Astrocyte (in vitro differentiated cells and primary cell): Measurements from ENCODE around the gene FOXA2. TPM values are rescaled to one million over a fixed set of nuclear protein-coding genes. Genes with fewer than 3 reads are reported as not detected.
A peak's percentile ranks its signal among the peaks of the same experiment; 100 is the strongest.

ENCODE experiments used
- DNase-seq: peaks from one replicate; pipeline ENCODE4 v3.0.0-alpha.2; 2010; ENCODE audit warnings: low read depth
- FAIRE-seq: peaks from 2 replicates; lab custom pipeline; 2011; peaks lifted over from hg19 to GRCh38; lab: Jason Lieb, UNC
- H2AFZ ChIP-seq: 2 replicates; pipeline ENCODE4 v1.6.0; 2012; ENCODE audit warnings: low read depth, low read length, inconsistent platforms
- H3K27ac ChIP-seq: 2 replicates; pipeline ENCODE4 v1.5.1; 2011; ENCODE audit warnings: low read depth, low read length, inconsistent platforms
- H3K27me3 ChIP-seq: 2 replicates; pipeline ENCODE4 v1.6.0; 2011; ENCODE audit warnings: low read length, inconsistent platforms; ENCODE audit not compliant: insufficient read depth
- H3K36me3 ChIP-seq: 2 replicates; pipeline ENCODE4 v1.5.1; 2011; ENCODE audit warnings: low read length, inconsistent platforms; ENCODE audit not compliant: insufficient read depth
- H3K4me1 ChIP-seq: 2 replicates; pipeline ENCODE4 v1.5.1; 2011; ENCODE audit warnings: low read length, inconsistent platforms; ENCODE audit not compliant: insufficient read depth
- H3K4me2 ChIP-seq: 2 replicates; pipeline ENCODE4 v1.6.0; 2012; ENCODE audit warnings: low read length, inconsistent platforms
- H3K4me3 ChIP-seq: 2 replicates; pipeline ENCODE4 v1.5.1; 2011; ENCODE audit warnings: low read depth, mild to moderate bottlenecking, low read length, inconsistent platforms; ENCODE audit not compliant: insufficient read depth
- H3K79me2 ChIP-seq: 2 replicates; pipeline ENCODE4 v1.6.0; 2012; ENCODE audit warnings: mild to moderate bottlenecking, low read length, inconsistent platforms; ENCODE audit not compliant: insufficient read depth
- H3K9ac ChIP-seq: 2 replicates; pipeline ENCODE4 v1.6.0; 2012; ENCODE audit warnings: mild to moderate bottlenecking, low read length, inconsistent platforms
- H3K9me3 ChIP-seq: 2 replicates; pipeline ENCODE4 v1.5.1; 2012; ENCODE audit warnings: low read depth, mild to moderate bottlenecking, low read length, inconsistent platforms; ENCODE audit not compliant: insufficient read depth
- H4K20me1 ChIP-seq: 2 replicates; pipeline ENCODE4 v1.6.0; 2012; ENCODE audit warnings: low read length, inconsistent platforms; ENCODE audit not compliant: insufficient read depth
- H3K27ac Mint-ChIP-seq: one replicate; pipeline ENCODE4 v1.8.0; 2021; ENCODE audit warnings: mild to moderate bottlenecking, mixed read lengths; ENCODE audit not compliant: unreplicated experiment
- H3K27me3 Mint-ChIP-seq: one replicate; pipeline ENCODE4 v1.8.0; 2021; ENCODE audit warnings: low read depth, mixed read lengths; ENCODE audit not compliant: unreplicated experiment
- H3K36me3 Mint-ChIP-seq: one replicate; pipeline ENCODE4 v1.8.0; 2021; ENCODE audit warnings: low read depth, mixed read lengths; ENCODE audit not compliant: unreplicated experiment
- H3K4me1 Mint-ChIP-seq: one replicate; pipeline ENCODE4 v1.8.0; 2021; ENCODE audit warnings: low read depth, mixed read lengths; ENCODE audit not compliant: unreplicated experiment
- H3K4me3 Mint-ChIP-seq: one replicate; pipeline ENCODE4 v1.8.0; 2021; ENCODE audit warnings: mild to moderate bottlenecking, moderate library complexity, mixed read lengths; ENCODE audit not compliant: unreplicated experiment
- H3K9me3 Mint-ChIP-seq: one replicate; pipeline ENCODE4 v1.8.0; 2021; ENCODE audit warnings: mild to moderate bottlenecking, mixed read lengths; ENCODE audit not compliant: unreplicated experiment
- EZH2 ChIP-seq: IDR thresholded peaks from 2 replicates; pipeline ENCODE4 v1.6.1; 2012; ENCODE audit warnings: mild to moderate bottlenecking, low read length, inconsistent platforms; ENCODE audit not compliant: insufficient read depth
- total RNA-seq: library from RNA; stranded (reverse); gene quantifications from 2 replicates; pipeline ENCODE4 v1.2.1, GENCODE V29; 2021
- TF ChIP-seq, protein P1 (sequence below): IDR thresholded peaks from 2 replicates; pipeline ENCODE4 v1.5.1; 2011; ENCODE audit warnings: low read depth, mild to moderate bottlenecking, inconsistent platforms, low read length, moderate library complexity; ENCODE audit not compliant: insufficient read depth

FOXA2 gene
- total RNA-seq, 1 donor from 2014 or later: not detected

DNA sequence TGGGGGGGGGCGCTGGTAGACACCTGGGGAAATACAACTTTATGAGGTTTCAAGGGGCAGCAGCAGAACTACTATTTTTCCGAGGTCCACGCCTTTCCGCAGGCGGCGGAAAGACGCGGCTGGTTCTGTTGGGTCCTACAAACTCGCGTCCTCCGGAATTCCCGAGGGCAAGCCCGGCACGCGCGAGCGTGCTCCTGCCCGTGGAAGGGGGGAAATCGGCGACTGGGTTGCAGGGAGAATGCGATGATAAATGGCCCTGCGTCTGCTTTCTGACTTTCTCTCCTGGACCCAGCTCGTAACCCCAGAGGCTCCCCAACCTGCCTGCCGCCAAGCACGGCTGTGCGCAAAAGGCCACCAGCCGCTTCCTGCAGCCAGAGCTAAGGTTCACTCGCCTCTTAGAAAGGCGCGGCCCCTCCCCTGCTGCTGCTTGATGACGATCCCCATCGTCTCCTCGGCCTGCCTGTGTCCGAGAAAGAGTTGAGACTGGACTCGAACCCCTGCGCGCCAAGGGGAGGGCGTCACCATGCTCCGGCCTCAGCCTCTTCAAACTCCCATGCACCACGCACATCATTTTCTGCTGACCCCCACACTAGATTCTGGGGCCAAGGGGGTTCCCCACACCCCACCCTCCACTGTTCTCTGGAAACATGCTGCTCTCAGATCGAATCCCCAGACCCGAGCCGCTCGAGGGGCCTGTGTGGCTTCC lies 6.7 kb downstream of the FOXA2 start:
- H3K4me2 ChIP-seq: no peak overlapping the region
- Mint-ChIP-seq H3K36me3 (peaks cover 2% of the 10 kb centered on the region), H3K27me3 (peaks cover 89% of the 10 kb centered on the region), H3K27ac (peak overlapping the region; percentile 89), H3K4me3 (no peak overlapping the region), H3K9me3 (peaks cover 27% of the 10 kb centered on the region), H3K4me1 (peaks cover 1% of the 10 kb centered on the region)
- no peaks in the 10 kb centered on the region for H3K9me3 ChIP-seq
- no peak overlapping the region for H3K4me3 ChIP-seq
- no peaks in the 10 kb centered on the region for H3K4me1 ChIP-seq
- no peak for TF ChIP-seq EZH2
- TF ChIP-seq, protein P1, sequence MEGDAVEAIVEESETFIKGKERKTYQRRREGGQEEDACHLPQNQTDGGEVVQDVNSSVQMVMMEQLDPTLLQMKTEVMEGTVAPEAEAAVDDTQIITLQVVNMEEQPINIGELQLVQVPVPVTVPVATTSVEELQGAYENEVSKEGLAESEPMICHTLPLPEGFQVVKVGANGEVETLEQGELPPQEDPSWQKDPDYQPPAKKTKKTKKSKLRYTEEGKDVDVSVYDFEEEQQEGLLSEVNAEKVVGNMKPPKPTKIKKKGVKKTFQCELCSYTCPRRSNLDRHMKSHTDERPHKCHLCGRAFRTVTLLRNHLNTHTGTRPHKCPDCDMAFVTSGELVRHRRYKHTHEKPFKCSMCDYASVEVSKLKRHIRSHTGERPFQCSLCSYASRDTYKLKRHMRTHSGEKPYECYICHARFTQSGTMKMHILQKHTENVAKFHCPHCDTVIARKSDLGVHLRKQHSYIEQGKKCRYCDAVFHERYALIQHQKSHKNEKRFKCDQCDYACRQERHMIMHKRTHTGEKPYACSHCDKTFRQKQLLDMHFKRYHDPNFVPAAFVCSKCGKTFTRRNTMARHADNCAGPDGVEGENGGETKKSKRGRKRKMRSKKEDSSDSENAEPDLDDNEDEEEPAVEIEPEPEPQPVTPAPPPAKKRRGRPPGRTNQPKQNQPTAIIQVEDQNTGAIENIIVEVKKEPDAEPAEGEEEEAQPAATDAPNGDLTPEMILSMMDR: no peak
- H3K36me3 ChIP-seq: no peaks in the 10 kb centered on the region
- FAIRE-seq (no peak), DNase-seq (no peak)
- H2AFZ ChIP-seq: no peak overlapping the region
- no peak overlapping the region for H3K27ac ChIP-seq
- no peak overlapping the region for H3K9ac ChIP-seq
- H3K27me3 ChIP-seq: peaks cover 64% of the 10 kb centered on the region
- H4K20me1 ChIP-seq: no peaks in the 10 kb centered on the region
- no peaks in the 10 kb centered on the region for H3K79me2 ChIP-seq

DNA sequence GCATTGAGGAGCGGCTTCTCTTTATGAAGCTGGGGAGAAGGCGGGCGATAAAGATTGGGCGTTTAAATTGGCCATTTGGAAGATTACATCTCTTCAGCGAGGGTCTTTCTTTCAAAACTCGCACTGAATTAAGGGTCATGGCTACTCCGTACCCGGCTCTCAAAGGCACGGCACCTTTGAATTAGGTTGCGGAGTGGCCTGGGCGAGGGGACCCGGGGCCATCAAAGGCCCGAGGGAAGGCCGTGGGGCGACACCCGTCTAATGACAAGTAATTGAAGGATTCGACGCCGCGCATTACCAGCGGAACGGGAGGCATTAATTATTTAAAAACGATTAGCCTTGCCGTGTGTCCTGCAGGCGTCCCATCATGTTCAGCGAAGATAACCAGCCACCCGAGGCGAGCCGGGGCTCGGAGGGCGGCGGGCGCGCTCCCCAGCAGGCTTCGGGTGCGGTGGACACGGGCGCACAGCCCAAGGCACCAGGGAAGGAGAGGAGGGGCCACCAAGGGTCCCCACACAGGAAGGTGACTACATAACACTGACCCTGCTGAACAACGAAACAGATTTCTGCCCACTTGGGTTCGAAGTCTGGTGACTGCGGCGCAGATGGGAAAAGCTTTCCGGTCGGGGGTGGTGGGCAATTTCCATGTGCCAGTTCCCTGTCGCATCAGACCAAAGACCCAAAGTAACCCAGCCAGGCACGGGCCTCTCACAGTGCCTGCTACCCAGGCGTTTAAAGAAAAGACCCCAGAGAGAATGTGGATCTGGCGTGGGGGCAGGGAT lies 7.4 kb downstream of the FOXA2 start:
- no peaks in the 10 kb centered on the region for H3K79me2 ChIP-seq
- H3K4me2 ChIP-seq: no peak overlapping the region
- no peak overlapping the region for H2AFZ ChIP-seq
- peaks cover 58% of the 10 kb centered on the region for H3K27me3 ChIP-seq
- no peak overlapping the region for H3K9ac ChIP-seq
- peaks cover 94% of the 10 kb centered on the region for H3K27me3 Mint-ChIP-seq
- FAIRE-seq (no peak), DNase-seq (no peak)
- peaks cover 1% of the 10 kb centered on the region for H3K4me1 Mint-ChIP-seq
- H3K9me3 Mint-ChIP-seq: peaks cover 27% of the 10 kb centered on the region
- H3K9me3 ChIP-seq: no peaks in the 10 kb centered on the region
- no peak overlapping the region for H3K27ac Mint-ChIP-seq
- TF ChIP-seq EZH2: no peak
- TF ChIP-seq, protein P1: no peak
- no peaks in the 10 kb centered on the region for H4K20me1 ChIP-seq
- no peak overlapping the region for H3K4me3 Mint-ChIP-seq
- no peaks in the 10 kb centered on the region for H3K4me1 ChIP-seq
- no peak overlapping the region for H3K4me3 ChIP-seq
- H3K27ac ChIP-seq: no peak overlapping the region
- H3K36me3 ChIP-seq: no peaks in the 10 kb centered on the region
- H3K36me3 Mint-ChIP-seq: peaks cover 2% of the 10 kb centered on the region

- Histone ChIP-seq H3K4me2 (no peak overlapping the region), H3K27ac (no peak overlapping the region), H3K4me1 (no peaks in the 10 kb centered on the region), H3K27me3 (peaks cover 58% of the 10 kb centered on the region), H3K9me3 (no peaks in the 10 kb centered on the region), H4K20me1 (no peaks in the 10 kb centered on the region), H3K4me3 (no peak overlapping the region), H3K9ac (no peak overlapping the region), H2AFZ (no peak overlapping the region), H3K36me3 (no peaks in the 10 kb centered on the region), H3K79me2 (no peaks in the 10 kb centered on the region)
- H3K27ac Mint-ChIP-seq: no peak overlapping the region
- peaks cover 21% of the 10 kb centered on the region for H3K9me3 Mint-ChIP-seq
- no peak overlapping the region for H3K4me3 Mint-ChIP-seq
- H3K27me3 Mint-ChIP-seq: peaks cover 94% of the 10 kb centered on the region
- FAIRE-seq: no peak
- peaks cover 2% of the 10 kb centered on the region for H3K36me3 Mint-ChIP-seq
- no peak for DNase-seq
- peaks cover 1% of the 10 kb centered on the region for H3K4me1 Mint-ChIP-seq
- no peak for TF ChIP-seq EZH2
These were observed 8.1 kb downstream of the FOXA2 start for GRCh38 chr20:22576273-22576672.
